Panc1 (cell line): ENCODE data around the gene FOXP2.

Source experiments
- POLR2AphosphoS5 ChIP-seq: IDR thresholded peaks from 2 replicates; pipeline ENCODE4 v1.6.1; 2012; ENCODE audit warnings: mild to moderate bottlenecking, low read depth, low read length, moderate library complexity
- TCF7L2 ChIP-seq: IDR thresholded peaks from 2 replicates; pipeline ENCODE4 v1.6.1; 2011; ENCODE audit warnings: mild to moderate bottlenecking, low read depth, low read length, inconsistent platforms
- TF ChIP-seq, protein P1 (sequence below): fragments of 450-650 bp; IDR thresholded peaks from 2 replicates; pipeline ENCODE4 v1.5.1; 2017; ENCODE audit warnings: mild to moderate bottlenecking

GRCh38 chr7:114689406-114689805, 274.8 kb downstream of the FOXP2 start:
- TF ChIP-seq, protein P1, sequence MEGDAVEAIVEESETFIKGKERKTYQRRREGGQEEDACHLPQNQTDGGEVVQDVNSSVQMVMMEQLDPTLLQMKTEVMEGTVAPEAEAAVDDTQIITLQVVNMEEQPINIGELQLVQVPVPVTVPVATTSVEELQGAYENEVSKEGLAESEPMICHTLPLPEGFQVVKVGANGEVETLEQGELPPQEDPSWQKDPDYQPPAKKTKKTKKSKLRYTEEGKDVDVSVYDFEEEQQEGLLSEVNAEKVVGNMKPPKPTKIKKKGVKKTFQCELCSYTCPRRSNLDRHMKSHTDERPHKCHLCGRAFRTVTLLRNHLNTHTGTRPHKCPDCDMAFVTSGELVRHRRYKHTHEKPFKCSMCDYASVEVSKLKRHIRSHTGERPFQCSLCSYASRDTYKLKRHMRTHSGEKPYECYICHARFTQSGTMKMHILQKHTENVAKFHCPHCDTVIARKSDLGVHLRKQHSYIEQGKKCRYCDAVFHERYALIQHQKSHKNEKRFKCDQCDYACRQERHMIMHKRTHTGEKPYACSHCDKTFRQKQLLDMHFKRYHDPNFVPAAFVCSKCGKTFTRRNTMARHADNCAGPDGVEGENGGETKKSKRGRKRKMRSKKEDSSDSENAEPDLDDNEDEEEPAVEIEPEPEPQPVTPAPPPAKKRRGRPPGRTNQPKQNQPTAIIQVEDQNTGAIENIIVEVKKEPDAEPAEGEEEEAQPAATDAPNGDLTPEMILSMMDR: no peak
- TF ChIP-seq POLR2AphosphoS5 (no peak), TCF7L2 (no peak)
